ENCODE results near the gene FRMD4A.

GRCh38 chr10:13681960-13682359 lies 648.8 kb downstream of the FRMD4A start:
- TF ChIP-seq CTCF (conservative IDR thresholded peaks at IDR 0.05; ENCODE audit: low read depth, low read length) (no peak), POLR2A (IDR thresholded peaks at IDR 0.05; ENCODE audit: low read depth, low read length) (no peak), CEBPB (IDR thresholded peaks at IDR 0.05; ENCODE audit: low read depth, low read length) (no peak), SMC3 (IDR thresholded peaks at IDR 0.05; ENCODE audit: low read depth, low read length) (no peak), RAD21 (IDR thresholded peaks at IDR 0.05; ENCODE audit: low read length) (no peak), CHD1 (IDR thresholded peaks at IDR 0.05; ENCODE audit: low read depth, low read length) (no peak), MAZ (IDR thresholded peaks at IDR 0.05; ENCODE audit: borderline replicate concordance, low read depth, low read length) (no peak), MXI1 (IDR thresholded peaks at IDR 0.05; ENCODE audit: borderline replicate concordance, low read depth, low read length) (no peak), RCOR1 (IDR thresholded peaks at IDR 0.05; ENCODE audit: insufficient replicate concordance, low read length) (no peak), FOS (IDR thresholded peaks at IDR 0.05; ENCODE audit: low read depth, low read length) (no peak), RFX5 (IDR thresholded peaks at IDR 0.05; ENCODE audit: low read depth, low read length) (no peak)
- TF ChIP-seq, protein P1, sequence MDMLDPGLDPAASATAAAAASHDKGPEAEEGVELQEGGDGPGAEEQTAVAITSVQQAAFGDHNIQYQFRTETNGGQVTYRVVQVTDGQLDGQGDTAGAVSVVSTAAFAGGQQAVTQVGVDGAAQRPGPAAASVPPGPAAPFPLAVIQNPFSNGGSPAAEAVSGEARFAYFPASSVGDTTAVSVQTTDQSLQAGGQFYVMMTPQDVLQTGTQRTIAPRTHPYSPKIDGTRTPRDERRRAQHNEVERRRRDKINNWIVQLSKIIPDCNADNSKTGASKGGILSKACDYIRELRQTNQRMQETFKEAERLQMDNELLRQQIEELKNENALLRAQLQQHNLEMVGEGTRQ (IDR thresholded peaks at IDR 0.05; ENCODE audit: low read depth, low read length) = no peak
- TF ChIP-seq, protein P2, sequence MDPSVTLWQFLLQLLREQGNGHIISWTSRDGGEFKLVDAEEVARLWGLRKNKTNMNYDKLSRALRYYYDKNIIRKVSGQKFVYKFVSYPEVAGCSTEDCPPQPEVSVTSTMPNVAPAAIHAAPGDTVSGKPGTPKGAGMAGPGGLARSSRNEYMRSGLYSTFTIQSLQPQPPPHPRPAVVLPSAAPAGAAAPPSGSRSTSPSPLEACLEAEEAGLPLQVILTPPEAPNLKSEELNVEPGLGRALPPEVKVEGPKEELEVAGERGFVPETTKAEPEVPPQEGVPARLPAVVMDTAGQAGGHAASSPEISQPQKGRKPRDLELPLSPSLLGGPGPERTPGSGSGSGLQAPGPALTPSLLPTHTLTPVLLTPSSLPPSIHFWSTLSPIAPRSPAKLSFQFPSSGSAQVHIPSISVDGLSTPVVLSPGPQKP (IDR thresholded peaks at IDR 0.05; ENCODE audit: borderline replicate concordance, low read depth, low read length) = no peak

All from IMR-90 (cell line).